ENCODE results near the gene MIDN.

MIDN gene

DNA sequence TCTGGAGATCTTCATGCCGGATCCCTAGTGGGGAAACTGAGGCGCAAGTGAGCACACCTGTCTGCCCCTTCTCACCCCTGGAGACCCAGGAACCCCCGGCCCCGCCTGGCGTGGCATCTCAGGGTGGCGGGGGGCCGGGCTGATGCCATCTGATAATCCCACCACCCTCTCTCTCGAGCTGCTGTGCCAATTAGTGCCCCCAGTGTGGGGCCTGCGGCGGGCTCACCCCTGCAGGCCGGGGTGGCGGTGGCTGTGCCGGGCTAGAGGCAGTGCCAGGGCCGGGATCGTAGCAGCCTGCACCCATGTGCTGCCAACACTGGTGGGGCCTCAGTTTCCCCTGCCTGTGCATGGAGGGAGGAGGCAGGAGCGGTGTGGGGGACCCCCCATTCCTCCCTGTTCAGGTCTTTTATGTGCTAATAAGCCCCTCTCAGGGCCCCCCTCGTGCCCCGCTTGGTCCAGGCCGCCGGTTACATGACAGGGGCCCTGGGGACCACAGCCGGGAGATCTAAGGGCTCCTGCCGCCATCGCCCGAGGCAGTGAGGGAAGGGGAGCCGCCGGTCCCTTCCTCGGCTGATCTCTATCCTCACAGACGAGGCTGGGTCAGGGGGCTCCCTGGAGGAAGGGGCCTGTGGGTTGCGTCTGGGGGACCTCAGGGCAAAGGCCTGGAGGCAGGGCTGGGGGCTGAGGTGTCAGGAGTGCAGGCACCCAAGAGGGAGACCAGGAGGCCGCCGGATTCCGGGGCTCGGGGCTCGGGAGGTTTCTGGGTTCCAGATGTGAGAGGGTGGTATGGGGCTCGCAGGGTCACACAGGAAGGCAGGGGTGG lies 45.6 kb downstream of the MIDN start:
- Histone ChIP-seq H3K36me3 (no peaks in the 10 kb centered on the region), H3K4me3 (ENCODE audit: low read depth in 1 of 2, low read length in 1 of 2) (no peak overlapping the region), H3K27me3 (peaks cover 97% of the 10 kb centered on the region), H3K27ac (no peak overlapping the region), H3K9me3 (no peaks in the 10 kb centered on the region), H3K4me1 (ENCODE audit: control insufficient read depth in 1 of 2, insufficient read depth in 1 of 2, low read depth in 1 of 2, low read length in 1 of 2) (peaks cover 3 to 8% of the 10 kb centered on the region in 2 experiments)
- TF ChIP-seq, protein P1, sequence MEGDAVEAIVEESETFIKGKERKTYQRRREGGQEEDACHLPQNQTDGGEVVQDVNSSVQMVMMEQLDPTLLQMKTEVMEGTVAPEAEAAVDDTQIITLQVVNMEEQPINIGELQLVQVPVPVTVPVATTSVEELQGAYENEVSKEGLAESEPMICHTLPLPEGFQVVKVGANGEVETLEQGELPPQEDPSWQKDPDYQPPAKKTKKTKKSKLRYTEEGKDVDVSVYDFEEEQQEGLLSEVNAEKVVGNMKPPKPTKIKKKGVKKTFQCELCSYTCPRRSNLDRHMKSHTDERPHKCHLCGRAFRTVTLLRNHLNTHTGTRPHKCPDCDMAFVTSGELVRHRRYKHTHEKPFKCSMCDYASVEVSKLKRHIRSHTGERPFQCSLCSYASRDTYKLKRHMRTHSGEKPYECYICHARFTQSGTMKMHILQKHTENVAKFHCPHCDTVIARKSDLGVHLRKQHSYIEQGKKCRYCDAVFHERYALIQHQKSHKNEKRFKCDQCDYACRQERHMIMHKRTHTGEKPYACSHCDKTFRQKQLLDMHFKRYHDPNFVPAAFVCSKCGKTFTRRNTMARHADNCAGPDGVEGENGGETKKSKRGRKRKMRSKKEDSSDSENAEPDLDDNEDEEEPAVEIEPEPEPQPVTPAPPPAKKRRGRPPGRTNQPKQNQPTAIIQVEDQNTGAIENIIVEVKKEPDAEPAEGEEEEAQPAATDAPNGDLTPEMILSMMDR (IDR thresholded peaks at IDR 0.05), result no peak

DNA sequence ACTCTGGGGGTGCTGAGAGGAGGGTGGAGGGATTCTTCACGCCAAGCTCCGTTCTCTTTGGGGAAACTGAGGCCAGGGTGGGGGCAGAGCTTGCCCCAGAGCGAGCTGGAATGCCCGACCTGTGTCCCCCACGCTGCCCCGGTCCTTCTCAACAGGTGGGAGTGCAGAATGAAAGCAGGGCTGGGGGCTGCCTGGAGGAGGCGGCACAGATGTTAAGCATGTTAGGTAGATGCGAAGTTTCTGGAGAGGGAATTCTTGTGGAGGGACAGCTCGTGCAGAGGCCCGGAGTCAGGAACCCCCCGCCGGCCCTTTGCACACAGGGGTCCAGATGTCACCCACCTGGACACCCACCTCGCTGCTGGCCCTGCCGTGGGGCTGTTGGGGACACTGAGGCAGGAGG lies 46.3 kb downstream of the MIDN start:
- H3K27ac ChIP-seq, result no peak overlapping the region
- no peaks in the 10 kb centered on the region for H3K36me3 ChIP-seq
- TF ChIP-seq, protein P1 (IDR thresholded peaks at IDR 0.05), result no peak
- H3K4me1 ChIP-seq (ENCODE audit: control insufficient read depth in 1 of 2, insufficient read depth in 1 of 2, low read depth in 1 of 2, low read length in 1 of 2), result peaks cover 3 to 8% of the 10 kb centered on the region in 2 experiments
- H3K4me3 ChIP-seq (ENCODE audit: low read depth in 1 of 2, low read length in 1 of 2), result no peak overlapping the region
- peaks cover 96% of the 10 kb centered on the region for H3K27me3 ChIP-seq
- no peaks in the 10 kb centered on the region for H3K9me3 ChIP-seq

DNA sequence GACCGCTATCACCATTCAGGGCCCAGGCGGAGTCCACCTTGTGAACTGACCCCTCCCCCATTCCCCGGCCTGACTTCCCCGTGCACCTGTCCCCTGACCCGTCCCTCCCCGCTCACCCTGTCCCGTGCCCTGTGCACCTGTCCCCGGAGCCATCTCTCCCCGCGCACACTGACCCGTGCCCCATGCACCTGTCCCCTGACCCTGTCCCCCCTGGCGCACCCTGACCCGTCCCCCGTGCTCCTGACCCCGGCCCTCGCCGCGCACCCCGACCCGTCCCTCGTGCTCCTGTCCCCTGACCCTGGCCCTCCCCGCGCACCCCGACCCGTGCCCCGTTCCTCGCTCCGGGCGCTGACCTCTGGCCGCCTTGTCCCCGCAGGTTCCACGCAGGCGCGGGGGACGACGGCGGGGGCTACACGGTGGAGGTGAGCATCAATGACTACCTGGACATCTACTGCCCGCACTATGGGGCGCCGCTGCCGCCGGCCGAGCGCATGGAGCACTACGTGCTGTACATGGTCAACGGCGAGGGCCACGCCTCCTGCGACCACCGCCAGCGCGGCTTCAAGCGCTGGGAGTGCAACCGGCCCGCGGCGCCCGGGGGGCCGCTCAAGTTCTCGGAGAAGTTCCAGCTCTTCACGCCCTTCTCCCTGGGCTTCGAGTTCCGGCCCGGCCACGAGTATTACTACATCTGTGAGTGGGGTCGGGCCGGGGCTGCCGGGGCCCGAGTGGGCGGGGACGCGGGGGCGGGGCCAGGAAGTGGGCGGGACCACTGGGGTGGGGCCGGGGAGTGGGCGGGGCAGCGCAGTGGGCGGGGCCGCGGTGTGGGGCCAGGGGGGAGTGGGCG lies 47.0 kb downstream of the MIDN start:
- Histone ChIP-seq H3K36me3 (no peaks in the 10 kb centered on the region), H3K4me3 (ENCODE audit: low read depth in 1 of 2, low read length in 1 of 2) (no peak overlapping the region), H3K9me3 (no peaks in the 10 kb centered on the region), H3K4me1 (ENCODE audit: control insufficient read depth in 1 of 2, insufficient read depth in 1 of 2, low read depth in 1 of 2, low read length in 1 of 2) (peaks cover 3 to 8% of the 10 kb centered on the region in 2 experiments), H3K27me3 (peaks cover 94% of the 10 kb centered on the region), H3K27ac (no peak overlapping the region)
- TF ChIP-seq, protein P1 (IDR thresholded peaks at IDR 0.05), result no peak

DNA sequence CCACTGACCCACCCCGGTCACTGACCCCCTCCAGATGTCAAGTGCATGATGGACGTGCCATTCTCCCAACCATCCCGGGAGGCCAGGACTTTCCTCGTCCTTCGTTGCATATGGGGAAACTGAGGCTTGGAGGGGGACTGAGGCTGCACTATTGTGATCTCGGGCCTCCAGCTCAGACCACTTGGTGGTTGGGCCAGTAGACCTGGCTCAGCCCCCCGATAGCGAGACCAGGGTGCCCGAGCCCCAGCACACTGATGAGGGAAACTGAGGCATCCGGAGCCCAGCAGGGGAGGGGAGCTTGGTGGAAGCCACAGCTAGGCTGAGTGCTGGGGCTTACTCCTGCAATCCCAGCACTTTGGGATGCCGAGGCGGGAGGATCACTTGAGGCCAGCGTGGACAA lies 47.7 kb downstream of the MIDN start:
- Histone ChIP-seq H3K9me3 (no peaks in the 10 kb centered on the region), H3K36me3 (no peaks in the 10 kb centered on the region), H3K4me3 (ENCODE audit: low read depth in 1 of 2, low read length in 1 of 2) (no peak overlapping the region), H3K27me3 (peaks cover 92% of the 10 kb centered on the region), H3K4me1 (ENCODE audit: control insufficient read depth in 1 of 2, insufficient read depth in 1 of 2, low read depth in 1 of 2, low read length in 1 of 2) (peaks cover 3 to 8% of the 10 kb centered on the region in 2 experiments), H3K27ac (no peak overlapping the region)
- TF ChIP-seq, protein P1 (IDR thresholded peaks at IDR 0.05), result no peak

DNA sequence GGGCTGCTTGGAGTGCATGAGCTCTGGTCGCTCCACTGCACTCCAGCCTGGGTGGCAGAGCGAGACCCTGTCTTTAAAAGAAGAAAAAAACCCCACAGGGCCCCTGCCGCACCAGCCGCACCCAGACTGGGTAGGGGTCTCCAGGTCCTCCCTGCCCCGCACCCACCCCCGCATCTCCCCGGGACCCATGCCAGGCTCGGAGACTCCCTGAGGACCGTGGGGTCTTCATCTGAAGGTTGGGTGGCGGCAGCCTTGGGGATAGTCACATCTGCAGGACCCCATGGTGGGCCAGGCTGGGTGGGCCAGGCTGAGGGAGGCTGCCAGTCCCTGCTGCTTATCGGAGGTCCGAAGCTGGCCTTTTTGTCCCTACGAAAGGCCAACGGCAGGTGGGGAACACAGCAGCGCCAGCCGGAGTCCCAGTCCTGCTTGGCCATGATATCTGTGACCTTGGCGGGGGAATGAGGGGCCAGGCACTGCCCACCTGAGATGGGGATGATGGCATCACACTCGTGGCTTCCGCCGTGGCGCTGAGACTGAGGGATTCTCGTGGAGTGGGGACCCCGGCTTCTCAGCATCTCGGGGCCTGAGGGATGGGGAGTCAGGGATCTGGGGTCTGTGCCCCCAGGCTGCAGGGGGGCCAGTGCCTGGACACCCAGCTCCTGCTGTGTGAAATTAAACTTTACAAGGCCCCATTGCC lies 48.3 kb downstream of the MIDN start:
- no peak overlapping the region for H3K4me3 ChIP-seq (ENCODE audit: low read depth in 1 of 2, low read length in 1 of 2)

More for the DNA sequence above, 48.3 kb downstream of the MIDN start:
- Histone ChIP-seq H3K9me3 (no peaks in the 10 kb centered on the region), H3K36me3 (no peaks in the 10 kb centered on the region), H3K27ac (no peak overlapping the region), H3K4me1 (ENCODE audit: control insufficient read depth in 1 of 2, insufficient read depth in 1 of 2, low read depth in 1 of 2, low read length in 1 of 2) (peaks cover 3 to 8% of the 10 kb centered on the region in 2 experiments), H3K27me3 (peaks cover 86% of the 10 kb centered on the region)
- TF ChIP-seq, protein P1 (IDR thresholded peaks at IDR 0.05), result no peak

Measured in neutrophil (primary cell).